ENCODE data around the gene FAM20B.

- TF ChIP-seq CTCF (IDR thresholded peaks at IDR 0.05; ENCODE audit: control extremely low read depth in 1 of 3, insufficient read depth in 1 of 3, low read depth in 1 of 3, low read length in 3 of 3) (no peak), POLR2A (IDR thresholded peaks at IDR 0.05; ENCODE audit: control extremely low read depth in 1 of 2, low read depth in 2 of 2, low read length in 2 of 2) (no peak), EZH2 (IDR thresholded peaks at IDR 0.05; ENCODE audit: low read depth, low read length, severe bottlenecking) (no peak)
Measured at GRCh38 chr1:178999061-178999460, 26.6 kb upstream of the FAM20B start.
